Lung (tissue), 12 donors: ENCODE results near the gene INSC. TPM values are rescaled to one million over a fixed set of nuclear protein-coding genes. Genes with fewer than 3 reads are reported as not detected.

ENCODE experiments used
- ATAC-seq: fragments of 200-7000 bp; cut with Tn5 transposase; one replicate; pipeline ENCODE4 v1.9.1; 2020; ENCODE audit warnings: moderate number of reproducible peaks; ENCODE audit not compliant: insufficient read depth, low FRiP score
- DNase-seq, 3 donors: peaks; one replicate each; pipeline ENCODE4 v3.0.0-alpha.2; 2013 to 2017
- H3K27ac ChIP-seq, 2 donors: one replicate each; pipeline ENCODE4 v1.5.1; 2013; ENCODE audit warnings: mild to moderate bottlenecking in 2 of 2, moderate library complexity in 2 of 2, control low read depth in 1 of 2, inconsistent platforms in 1 of 2, low read depth in 1 of 2, low read length in 1 of 2
- H3K27me3 ChIP-seq, 3 donors: one replicate each; pipeline ENCODE4 v1.5.1; 2013; ENCODE audit warnings: low read length in 2 of 3; ENCODE audit not compliant: control insufficient read depth in 3 of 3, insufficient read depth in 3 of 3
- H3K36me3 ChIP-seq, 4 donors: one replicate each; pipeline ENCODE4 v1.5.1; 2013; ENCODE audit warnings: low read length in 4 of 4, mild to moderate bottlenecking in 1 of 4, moderate library complexity in 1 of 4; ENCODE audit not compliant: control insufficient read depth in 4 of 4, insufficient read depth in 4 of 4
- H3K4me1 ChIP-seq, 5 donors: one replicate each; pipeline ENCODE4 v1.5.1; 2013; ENCODE audit warnings: low read length in 5 of 5, mild to moderate bottlenecking in 2 of 5, moderate library complexity in 1 of 5; ENCODE audit not compliant: control insufficient read depth in 5 of 5, insufficient read depth in 5 of 5
- H3K4me3 ChIP-seq: one replicate; pipeline ENCODE4 v1.5.1; 2013; ENCODE audit warnings: mild to moderate bottlenecking, control low read depth, moderate library complexity
- H3K9ac ChIP-seq, 2 donors: one replicate each; pipeline ENCODE4 v1.5.1; 2013; ENCODE audit warnings: low read length in 2 of 2, control low read depth in 1 of 2; ENCODE audit not compliant: insufficient read depth in 1 of 2
- H3K9me3 ChIP-seq, 4 donors: one replicate each; pipeline ENCODE4 v1.5.1; 2013; ENCODE audit warnings: low read length in 3 of 4, mild to moderate bottlenecking in 1 of 4, moderate library complexity in 1 of 4; ENCODE audit not compliant: control insufficient read depth in 4 of 4, insufficient read depth in 3 of 4
- CTCF ChIP-seq: IDR thresholded peaks from 2 replicates; pipeline ENCODE4 v1.5.1; 2012; ENCODE audit warnings: mild to moderate bottlenecking; ENCODE audit errors: control extremely low read depth, extremely low read depth
- WGBS, 2 donors: extraction: QIAGEN DNeasy Blood & Tissue Kit; methylation state at CpG; one replicate each; pipeline ENCODE4 v1.1.7; 2013; 5-methylcytosine and 5-hydroxymethylcytosine counted together
- polyA plus RNA-seq, 2 donors: library from polyadenylated mRNA; stranded (reverse); fragments of 200-250 nt; gene quantifications; one replicate each; pipeline ENCODE4 v1.2.1, GENCODE V29; 2013
- total RNA-seq, 2 donors: library from RNA; depleted of rRNA in 1 of 2; stranded (reverse); fragments of >200 nt in 1 of 2; gene quantifications; one replicate each; pipeline ENCODE4 v1.2.1, GENCODE V29; 2014 to 2021
- donor health status: control.
- donor health status: control.
- donor health status: Bipolar disorder and iron deficiency.
- donor health status: healthy.
- donor health status: DM: yes; HTN: yes; CAD: no.

The INSC gene
- total and polyA plus RNA-seq, 4 donors, result 0.49 to 0.91 (median 0.73) TPM

GRCh38 chr11:15278128-15278527, 163.4 kb downstream of the INSC start:
- DNase-seq, result no peak
- no peaks in the 10 kb centered on the region for H3K9me3 ChIP-seq
- H3K36me3 ChIP-seq, result no peaks in the 10 kb centered on the region
- ATAC-seq, result no peak
- no peaks in the 10 kb centered on the region for H3K27me3 ChIP-seq
- H3K4me1 ChIP-seq, result peaks cover 0 to 4% (median 0%) of the 10 kb centered on the region in 5 donors
- H3K9ac ChIP-seq, result no peak overlapping the region
- H3K27ac ChIP-seq, result no peak overlapping the region
- 70 to 81% methylated on average over 5 of the region's 5 CpGs for WGBS, 2 donors
- TF ChIP-seq CTCF, result no peak
- no peak overlapping the region for H3K4me3 ChIP-seq

GRCh38 chr11:15280393-15280792, 165.7 kb downstream of the INSC start:
- no peak overlapping the region for H3K27ac ChIP-seq
- no peaks in the 10 kb centered on the region for H3K4me1 ChIP-seq
- no peak overlapping the region for H3K9ac ChIP-seq
- no peaks in the 10 kb centered on the region for H3K9me3 ChIP-seq
- no peaks in the 10 kb centered on the region for H3K27me3 ChIP-seq
- TF ChIP-seq CTCF, result no peak
- no peak for DNase-seq
- H3K4me3 ChIP-seq, result no peak overlapping the region
- no peak for ATAC-seq
- no peaks in the 10 kb centered on the region for H3K36me3 ChIP-seq

- Histone ChIP-seq H3K27me3 (no peaks in the 10 kb centered on the region), H3K4me3 (no peak overlapping the region), H3K9ac (no peak overlapping the region)
These were observed 168.0 kb downstream of the INSC start for GRCh38 chr11:15282754-15283153.

More at GRCh38 chr11:15282754-15283153, 168.0 kb downstream of the INSC start:
- Histone ChIP-seq H3K27ac (no peak overlapping the region), H3K4me1 (no peaks in the 10 kb centered on the region), H3K9me3 (no peaks in the 10 kb centered on the region), H3K36me3 (no peaks in the 10 kb centered on the region)
- WGBS, 2 donors, result 79 to 87% methylated on average over 2 of the region's 2 CpGs
- TF ChIP-seq CTCF, result no peak
- ATAC-seq, result no peak
- DNase-seq, result no peak
